ENCODE data around the gene SMIM13.
"Not testable (repeated sequence)": the region's sequence is repeated elsewhere in the genome, so short reads cannot be mapped to it uniquely, and the experiment has no call there.

SMIM13 gene

DNA sequence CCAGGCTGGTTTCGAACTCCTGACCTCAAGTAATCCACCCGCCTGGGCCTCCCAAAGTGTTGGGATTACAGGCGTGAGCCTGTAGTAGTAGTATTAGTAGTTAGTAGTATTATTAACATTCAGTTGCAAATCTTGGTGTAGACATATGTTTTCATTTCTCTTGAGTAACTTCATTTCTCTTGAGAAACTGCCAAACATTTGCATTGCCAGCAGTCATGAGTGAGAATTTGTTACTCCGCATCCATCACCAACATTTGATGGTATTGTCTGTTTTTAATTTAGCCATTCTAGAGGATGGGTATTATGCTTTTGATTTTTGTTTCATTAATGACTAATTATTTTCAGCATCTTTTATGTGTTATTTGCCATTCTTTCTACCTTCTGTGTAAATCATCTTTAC lies 19.4 kb downstream of the SMIM13 start:
- DNase-seq (ENCODE audit: low spot score) = no peak
- in situ Hi-C loops (cut with MboI; ENCODE audit: low pct_unique_long_range_greater_than_20kb, low sequenced_read_pairs, unreplicated experiment) = no loop called here
- TF ChIP-seq, protein P1, sequence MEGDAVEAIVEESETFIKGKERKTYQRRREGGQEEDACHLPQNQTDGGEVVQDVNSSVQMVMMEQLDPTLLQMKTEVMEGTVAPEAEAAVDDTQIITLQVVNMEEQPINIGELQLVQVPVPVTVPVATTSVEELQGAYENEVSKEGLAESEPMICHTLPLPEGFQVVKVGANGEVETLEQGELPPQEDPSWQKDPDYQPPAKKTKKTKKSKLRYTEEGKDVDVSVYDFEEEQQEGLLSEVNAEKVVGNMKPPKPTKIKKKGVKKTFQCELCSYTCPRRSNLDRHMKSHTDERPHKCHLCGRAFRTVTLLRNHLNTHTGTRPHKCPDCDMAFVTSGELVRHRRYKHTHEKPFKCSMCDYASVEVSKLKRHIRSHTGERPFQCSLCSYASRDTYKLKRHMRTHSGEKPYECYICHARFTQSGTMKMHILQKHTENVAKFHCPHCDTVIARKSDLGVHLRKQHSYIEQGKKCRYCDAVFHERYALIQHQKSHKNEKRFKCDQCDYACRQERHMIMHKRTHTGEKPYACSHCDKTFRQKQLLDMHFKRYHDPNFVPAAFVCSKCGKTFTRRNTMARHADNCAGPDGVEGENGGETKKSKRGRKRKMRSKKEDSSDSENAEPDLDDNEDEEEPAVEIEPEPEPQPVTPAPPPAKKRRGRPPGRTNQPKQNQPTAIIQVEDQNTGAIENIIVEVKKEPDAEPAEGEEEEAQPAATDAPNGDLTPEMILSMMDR (IDR thresholded peaks at IDR 0.05; ENCODE audit: extremely low read depth, insufficient read depth, missing control alignments) = no peak

DNA sequence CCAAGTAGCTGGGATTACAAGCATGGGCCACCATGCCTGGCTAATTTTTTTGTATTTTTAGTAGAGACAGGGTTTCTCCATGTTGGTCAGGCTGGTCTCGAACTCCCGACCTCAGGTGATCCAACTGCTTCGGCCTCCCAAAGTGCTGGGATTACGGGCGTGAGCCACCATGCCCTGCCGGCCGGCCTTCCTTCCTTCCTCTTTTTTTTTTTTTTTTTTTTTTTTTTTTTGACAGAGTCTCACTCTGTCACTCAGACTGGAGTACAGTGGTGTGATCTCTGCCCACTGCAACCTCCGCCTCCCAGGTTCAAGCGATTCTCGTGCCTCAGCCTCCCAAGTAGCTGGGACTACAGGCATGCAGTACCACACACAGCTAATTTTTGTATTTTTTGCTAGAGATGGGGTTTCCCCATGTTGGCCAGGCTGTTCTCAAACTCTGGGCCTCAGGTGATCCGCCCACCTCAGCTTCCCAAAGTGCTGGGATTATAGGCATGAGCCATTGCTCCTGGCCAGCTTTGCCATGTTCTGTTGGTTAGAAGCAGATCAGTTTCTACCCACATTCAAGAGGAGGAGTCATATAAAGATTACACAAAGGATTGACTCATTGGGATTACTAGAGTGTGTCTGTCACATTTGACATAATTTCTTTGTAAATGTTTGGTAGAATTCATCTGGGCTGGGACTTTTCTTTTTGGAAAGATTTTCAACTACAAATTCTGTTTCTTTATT lies 22.3 kb downstream of the SMIM13 start:
- peak; percentile 39 for DNase-seq (ENCODE audit: low spot score)
- in situ Hi-C loops (cut with MboI; ENCODE audit: low pct_unique_long_range_greater_than_20kb, low sequenced_read_pairs, unreplicated experiment) = not testable (repeated sequence)

DNA sequence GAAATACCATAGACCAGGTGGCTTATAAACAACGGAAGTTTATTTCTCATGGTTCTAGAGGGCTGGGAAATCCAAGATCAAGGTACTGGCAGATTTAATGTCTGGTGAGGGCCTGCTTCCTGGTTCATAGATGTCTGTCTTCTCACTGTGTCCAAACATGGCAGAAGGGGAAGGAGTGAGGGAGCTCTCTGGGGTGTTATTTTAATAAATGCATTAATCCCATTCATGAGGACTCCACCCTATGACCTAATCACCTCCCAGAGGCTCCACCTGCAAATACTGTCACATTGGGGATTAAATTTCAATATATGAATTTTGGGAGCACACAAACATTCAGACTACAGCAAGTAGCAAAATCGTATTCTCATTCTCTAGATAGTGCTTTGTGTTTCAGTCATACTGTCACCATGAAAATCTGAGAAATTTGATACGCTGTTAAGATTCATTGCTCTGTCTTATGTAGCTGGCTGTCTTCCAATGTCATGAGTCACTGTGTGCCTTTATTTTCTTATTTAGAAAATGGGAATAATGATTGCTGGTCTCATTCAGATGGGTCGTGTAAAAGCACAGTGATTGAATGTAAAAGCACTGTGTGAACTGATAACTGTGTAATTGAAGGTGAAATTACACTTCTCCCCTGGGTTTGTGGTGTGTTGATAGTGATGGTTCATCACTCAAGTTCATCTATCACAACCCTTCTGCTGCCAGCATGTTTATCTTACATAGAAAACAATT lies 26.8 kb downstream of the SMIM13 start:
- no peak for DNase-seq (ENCODE audit: low spot score)
- in situ Hi-C loops (cut with MboI; ENCODE audit: low pct_unique_long_range_greater_than_20kb, low sequenced_read_pairs, unreplicated experiment) = no loop called here
- TF ChIP-seq, protein P1 (IDR thresholded peaks at IDR 0.05; ENCODE audit: extremely low read depth, insufficient read depth, missing control alignments) = no peak

- in situ Hi-C loops (cut with MboI; ENCODE audit: low pct_unique_long_range_greater_than_20kb, low sequenced_read_pairs, unreplicated experiment) = no loop called here
- TF ChIP-seq, protein P1 (IDR thresholded peaks at IDR 0.05; ENCODE audit: extremely low read depth, insufficient read depth, missing control alignments) = no peak
- DNase-seq (ENCODE audit: low spot score) = no peak
Observed at GRCh38 chr6:11121851-11122250, 28.2 kb downstream of the SMIM13 start.

DNA sequence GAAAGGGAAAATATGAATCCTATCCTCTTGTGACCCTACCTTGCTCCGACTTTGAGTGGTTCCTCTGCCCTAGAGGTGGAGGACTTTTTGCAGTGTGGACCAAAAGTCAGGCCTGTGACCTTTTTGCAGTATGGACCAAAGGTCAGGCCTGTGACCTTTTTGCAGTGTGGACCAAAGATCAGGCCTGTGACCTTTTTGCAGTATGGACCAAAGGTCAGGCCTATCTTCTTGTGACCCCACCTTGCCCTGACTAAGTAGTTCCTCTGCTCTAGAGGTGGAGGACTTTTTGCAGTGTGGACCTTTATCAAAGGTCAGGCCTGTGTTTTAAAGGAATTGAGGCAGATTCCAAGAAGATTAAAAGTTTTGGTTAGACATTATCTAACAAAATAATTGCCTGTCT lies 28.7 kb downstream of the SMIM13 start:
- TF ChIP-seq, protein P1 (IDR thresholded peaks at IDR 0.05; ENCODE audit: extremely low read depth, insufficient read depth, missing control alignments) = no peak
- in situ Hi-C loops (cut with MboI; ENCODE audit: low pct_unique_long_range_greater_than_20kb, low sequenced_read_pairs, unreplicated experiment) = no loop called here
- DNase-seq (ENCODE audit: low spot score) = no peak

- no peak for DNase-seq (ENCODE audit: low spot score)
- TF ChIP-seq, protein P1 (IDR thresholded peaks at IDR 0.05; ENCODE audit: extremely low read depth, insufficient read depth, missing control alignments) = no peak
- in situ Hi-C loops (cut with MboI; ENCODE audit: low pct_unique_long_range_greater_than_20kb, low sequenced_read_pairs, unreplicated experiment) = no loop called here
Observed at GRCh38 chr6:11123978-11124377, 30.3 kb downstream of the SMIM13 start.

- TF ChIP-seq, protein P1 (IDR thresholded peaks at IDR 0.05; ENCODE audit: extremely low read depth, insufficient read depth, missing control alignments) = no peak
- in situ Hi-C loops (cut with MboI; ENCODE audit: low pct_unique_long_range_greater_than_20kb, low sequenced_read_pairs, unreplicated experiment) = no loop called here
Observed at GRCh38 chr6:11126876-11127275, 33.2 kb downstream of the SMIM13 start.

More at GRCh38 chr6:11126876-11127275, 33.2 kb downstream of the SMIM13 start:
- DNase-seq (ENCODE audit: low spot score) = no peak
